GM13976 (cell line): ENCODE data around the gene RAMP1.

Source experiments
- DNase-seq: peaks from one replicate; pipeline ENCODE4 v3.0.0; 2012; ENCODE audit warnings: low spot score
- in situ Hi-C: fragments of 300-500 bp; cut with MboI; formaldehyde crosslinking; loops from one replicate; pipeline ENCODE4 v1.12.0; 2022; ENCODE audit warnings: low sequenced_read_pairs, mixed read lengths, inconsistent platforms; ENCODE audit not compliant: unreplicated experiment
- TF ChIP-seq, protein P1 (sequence below): IDR thresholded peaks from 2 replicates; pipeline ENCODE4 v1.5.1; 2012; ENCODE audit warnings: borderline replicate concordance, mild to moderate bottlenecking; ENCODE audit not compliant: insufficient read depth; ENCODE audit errors: extremely low read depth, missing control alignments, control extremely low read depth

The RAMP1 gene

DNA sequence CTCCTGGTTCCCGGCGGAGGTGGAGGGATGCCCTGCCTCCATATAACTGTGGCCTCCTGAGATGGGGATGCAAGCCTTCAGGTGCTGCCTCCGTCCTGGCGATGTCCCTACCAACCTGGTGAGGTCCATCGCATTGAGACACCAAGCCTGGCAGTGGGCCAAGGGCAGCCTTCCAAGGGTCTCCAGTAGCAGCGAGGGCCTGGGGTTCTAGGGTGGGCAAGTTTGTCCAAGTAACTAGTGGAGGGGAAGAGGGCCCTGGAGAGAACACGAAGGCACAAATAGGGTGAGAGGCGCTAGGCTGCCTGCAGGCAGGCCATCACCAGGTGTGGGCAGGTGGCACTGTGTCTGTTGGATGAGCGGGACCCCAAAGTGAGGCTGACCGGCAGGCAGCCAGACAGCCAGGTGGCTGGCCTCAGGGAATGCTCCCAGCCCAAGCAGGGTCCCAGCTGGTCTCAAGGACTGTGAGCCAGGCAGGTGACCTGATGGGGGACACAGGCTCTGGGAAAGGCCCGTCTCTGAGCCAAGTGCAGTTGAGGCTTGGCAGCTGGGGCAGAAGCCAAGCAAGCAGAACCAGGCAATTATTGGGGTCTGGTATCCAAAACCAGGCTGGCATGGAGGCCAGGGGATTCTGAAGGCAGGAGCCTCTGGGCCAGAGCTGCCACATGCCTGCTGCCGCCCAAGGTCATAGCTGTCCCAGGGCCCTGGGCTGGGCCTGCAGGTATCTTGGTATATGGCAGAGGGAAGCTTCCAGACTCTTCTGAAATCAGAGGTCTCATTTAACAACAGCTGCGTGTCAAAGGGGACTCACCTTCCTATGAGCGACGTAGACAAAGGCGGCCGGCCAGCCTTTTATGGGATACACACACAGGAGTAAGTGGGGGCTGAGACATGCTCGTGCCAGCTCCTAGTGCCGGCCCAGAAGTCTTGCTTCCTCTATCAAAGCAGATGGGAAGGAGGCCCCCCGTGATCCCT is 23.4 kb downstream of the RAMP1 start:
- in situ Hi-C loops: no loop called here
- DNase-seq: no peak
- TF ChIP-seq, protein P1, sequence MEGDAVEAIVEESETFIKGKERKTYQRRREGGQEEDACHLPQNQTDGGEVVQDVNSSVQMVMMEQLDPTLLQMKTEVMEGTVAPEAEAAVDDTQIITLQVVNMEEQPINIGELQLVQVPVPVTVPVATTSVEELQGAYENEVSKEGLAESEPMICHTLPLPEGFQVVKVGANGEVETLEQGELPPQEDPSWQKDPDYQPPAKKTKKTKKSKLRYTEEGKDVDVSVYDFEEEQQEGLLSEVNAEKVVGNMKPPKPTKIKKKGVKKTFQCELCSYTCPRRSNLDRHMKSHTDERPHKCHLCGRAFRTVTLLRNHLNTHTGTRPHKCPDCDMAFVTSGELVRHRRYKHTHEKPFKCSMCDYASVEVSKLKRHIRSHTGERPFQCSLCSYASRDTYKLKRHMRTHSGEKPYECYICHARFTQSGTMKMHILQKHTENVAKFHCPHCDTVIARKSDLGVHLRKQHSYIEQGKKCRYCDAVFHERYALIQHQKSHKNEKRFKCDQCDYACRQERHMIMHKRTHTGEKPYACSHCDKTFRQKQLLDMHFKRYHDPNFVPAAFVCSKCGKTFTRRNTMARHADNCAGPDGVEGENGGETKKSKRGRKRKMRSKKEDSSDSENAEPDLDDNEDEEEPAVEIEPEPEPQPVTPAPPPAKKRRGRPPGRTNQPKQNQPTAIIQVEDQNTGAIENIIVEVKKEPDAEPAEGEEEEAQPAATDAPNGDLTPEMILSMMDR: no peak

DNA sequence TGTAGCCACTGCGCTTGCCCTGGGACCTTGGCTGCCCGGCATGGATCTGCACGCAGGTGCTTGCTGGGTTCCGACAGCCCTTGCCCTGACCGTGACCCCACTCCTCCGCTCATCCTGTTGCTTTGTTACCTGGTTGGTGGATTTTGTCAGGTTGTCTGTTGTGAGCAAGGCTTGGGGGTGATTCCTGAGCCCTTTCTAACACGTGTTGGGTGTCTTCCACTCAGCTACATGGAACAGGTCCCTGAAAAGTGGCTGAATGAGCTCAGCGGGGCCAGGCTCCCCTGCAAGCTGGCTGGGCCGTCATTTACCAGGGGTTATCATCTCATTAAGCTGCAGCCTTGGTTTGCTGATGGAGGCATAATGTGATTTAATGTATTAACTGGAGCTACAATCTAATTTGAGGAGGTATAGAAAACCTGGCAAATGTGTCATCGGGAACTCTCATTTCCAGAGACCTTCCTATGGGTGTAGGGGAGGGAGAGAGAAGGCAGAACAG is 24.6 kb downstream of the RAMP1 start:
- TF ChIP-seq, protein P1: no peak
- DNase-seq: no peak
- in situ Hi-C loops: no loop called here

DNA sequence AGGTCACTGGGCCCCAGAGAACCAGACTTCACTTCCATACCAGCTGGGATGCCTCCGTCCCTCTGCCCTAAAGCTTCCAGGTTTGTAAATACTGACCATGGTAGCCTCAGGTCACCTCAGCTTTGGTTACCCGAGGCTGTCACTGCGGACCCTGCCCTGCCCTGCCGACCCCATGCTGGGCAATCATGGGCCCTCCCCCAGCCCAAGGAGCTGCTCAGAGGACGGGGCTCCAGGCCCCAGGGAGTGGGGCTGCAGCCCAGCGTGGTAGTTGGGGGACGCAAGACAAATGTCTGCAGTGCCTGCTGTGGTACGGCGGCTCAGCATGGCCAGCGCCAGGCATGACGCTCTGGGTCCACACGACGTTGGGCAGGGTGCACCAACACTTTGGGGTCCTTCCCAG is 25.3 kb downstream of the RAMP1 start:
- in situ Hi-C loops: no loop called here
- TF ChIP-seq, protein P1: no peak
- no peak for DNase-seq

DNA sequence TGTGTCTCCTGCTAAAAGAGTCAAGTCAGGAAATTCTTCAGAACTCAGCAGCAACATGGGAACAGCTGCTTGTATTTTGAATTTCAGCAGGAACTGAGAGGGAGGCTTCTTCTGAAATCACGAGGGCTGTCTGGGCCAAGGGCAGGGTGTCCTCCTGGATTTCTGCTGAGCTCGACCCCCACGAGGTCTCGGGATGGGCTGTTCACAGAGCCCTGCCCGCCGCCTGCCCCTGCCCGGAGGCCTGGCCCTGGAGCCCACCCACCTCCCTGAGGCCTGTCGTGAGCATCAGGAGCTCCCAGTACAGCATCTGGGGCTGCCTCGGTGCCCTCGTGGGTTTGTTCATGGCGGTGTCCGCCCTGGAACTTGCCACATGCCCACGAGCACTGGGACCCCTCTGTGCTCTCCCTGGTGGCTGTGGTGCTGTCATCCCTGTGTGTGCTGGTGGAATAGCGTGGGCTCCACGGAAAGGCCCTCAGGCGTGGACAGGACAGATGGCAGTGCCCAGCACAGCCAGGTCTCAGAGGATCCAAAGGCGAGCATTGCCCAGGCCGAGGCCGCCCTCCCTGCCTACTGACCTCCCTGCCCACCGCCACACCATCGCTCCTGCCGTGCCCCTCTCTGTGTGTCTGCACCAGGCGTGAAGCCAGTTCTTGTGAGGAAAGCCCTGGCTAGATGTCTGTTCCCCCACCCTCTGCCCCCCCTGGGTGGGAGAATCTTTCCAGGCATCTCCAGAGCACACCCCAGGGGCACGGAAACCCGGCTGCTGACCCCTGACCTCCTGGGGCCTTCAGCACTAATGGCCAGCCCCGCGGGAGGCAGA is 25.9 kb downstream of the RAMP1 start:
- in situ Hi-C loops: no loop called here
- DNase-seq: no peak
- TF ChIP-seq, protein P1: no peak

DNA sequence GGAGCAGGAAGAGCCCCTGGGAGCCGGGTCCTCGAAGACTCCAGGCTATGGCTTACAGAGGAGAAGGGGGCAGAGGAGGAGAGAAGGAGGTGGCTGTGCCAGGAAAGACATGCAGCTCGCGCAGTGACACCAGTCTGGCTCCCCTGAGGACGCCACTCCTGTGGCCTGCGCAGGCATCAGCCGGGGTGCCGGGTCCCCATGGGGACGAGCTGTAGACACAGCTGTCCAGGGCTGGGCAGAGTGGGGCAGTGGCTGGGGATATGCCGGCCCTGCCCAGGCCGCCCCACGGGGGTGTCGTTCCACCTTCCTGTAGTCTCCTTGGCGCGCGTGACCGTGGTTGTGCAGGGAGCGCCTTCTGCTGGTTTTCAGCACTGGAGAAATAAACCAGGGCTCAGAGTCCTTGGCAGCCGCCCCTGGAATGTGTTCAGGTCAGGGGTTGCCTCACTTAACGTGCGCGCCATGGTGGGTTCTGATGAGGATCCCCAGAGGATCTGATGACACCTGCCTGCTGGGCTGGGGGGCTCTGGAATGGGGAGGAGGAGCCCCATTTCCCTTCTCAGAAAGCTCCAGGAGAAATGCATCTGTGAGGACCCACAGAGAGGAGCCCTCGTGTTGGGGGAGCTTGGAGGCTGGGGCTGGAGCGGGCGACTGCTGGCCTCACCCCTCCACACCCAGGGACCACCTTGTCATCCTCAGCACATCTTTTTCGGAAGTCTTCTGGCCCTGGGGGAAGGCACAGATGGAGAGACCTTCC is 26.7 kb downstream of the RAMP1 start:
- DNase-seq: no peak
- in situ Hi-C loops: no loop called here
- TF ChIP-seq, protein P1: no peak
